Upper lobe of left lung (tissue), 4 donors: ENCODE data around the gene STX1A.

Experiments used
- CTCF ChIP-seq, 6 experiments: fragments of 450-650 bp in 4 of 6; fragments of 200-600 bp in 2 of 6; sonication (generic) in 2 of 6; IDR thresholded peaks; one replicate each; pipeline ENCODE4 v1.5.1; 2016 to 2019; ENCODE audit warnings: antibody characterized with exemption in 6 of 6
- EP300 ChIP-seq, 4 donors: sonication (generic); formaldehyde crosslinking; IDR thresholded peaks; one replicate each; pipeline ENCODE4 v1.5.1; 2017; ENCODE audit warnings: antibody characterized with exemption in 4 of 4, control low read depth in 2 of 4
- POLR2A ChIP-seq, 4 donors: fragments of 450-650 bp; IDR thresholded peaks; one replicate each; pipeline ENCODE4 v1.5.1; 2016 to 2017; ENCODE audit warnings: antibody characterized with exemption in 4 of 4, mild to moderate bottlenecking in 2 of 4

DNA sequence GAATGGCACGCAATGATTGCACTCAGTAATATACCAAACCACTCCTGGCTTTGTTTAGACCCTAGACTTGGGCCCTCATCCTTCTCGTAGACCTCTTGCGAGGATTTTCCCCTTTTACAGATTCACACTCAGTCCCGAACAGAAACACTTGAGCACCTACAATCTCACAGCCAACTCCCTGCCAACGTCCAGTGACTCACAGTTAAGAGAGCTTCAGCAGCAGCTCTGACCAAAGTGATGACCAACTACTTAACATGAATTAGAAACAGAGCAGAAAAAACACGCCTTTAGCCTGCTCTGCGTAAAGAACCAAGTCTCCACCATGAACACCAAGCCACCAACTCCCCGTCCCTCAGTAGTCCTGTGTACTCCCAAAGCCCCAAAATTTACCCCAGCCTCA, 38.4 kb downstream of the STX1A start:
- TF ChIP-seq EP300 (IDR thresholded peaks at IDR 0.05), result no peak
- TF ChIP-seq CTCF (IDR thresholded peaks at IDR 0.05), result no peak
- no peak for TF ChIP-seq POLR2A (IDR thresholded peaks at IDR 0.05)
